ENCODE results near the gene B9D2.

B9D2 gene

DNA sequence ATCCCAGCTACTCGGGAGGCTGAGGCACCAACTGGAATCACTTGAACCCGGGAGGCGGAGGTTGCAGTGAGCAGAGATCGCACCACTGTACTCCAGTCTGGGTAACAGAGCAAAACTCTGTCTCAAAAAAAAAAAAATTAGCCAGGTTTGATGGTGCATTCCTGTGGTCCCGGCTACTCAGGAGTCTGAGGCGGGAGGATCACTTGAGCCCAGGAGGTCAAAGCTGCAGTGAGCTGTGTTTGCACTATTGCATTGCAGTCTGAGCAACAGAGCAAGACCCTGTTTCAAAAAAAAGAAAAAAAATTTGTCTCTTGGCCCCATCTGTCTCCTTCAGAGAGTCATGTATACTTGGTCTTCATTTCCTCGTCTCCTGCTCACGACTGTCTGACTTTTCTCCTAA, 52.3 kb downstream of the B9D2 start (continued):
- TF ChIP-seq, protein P1, sequence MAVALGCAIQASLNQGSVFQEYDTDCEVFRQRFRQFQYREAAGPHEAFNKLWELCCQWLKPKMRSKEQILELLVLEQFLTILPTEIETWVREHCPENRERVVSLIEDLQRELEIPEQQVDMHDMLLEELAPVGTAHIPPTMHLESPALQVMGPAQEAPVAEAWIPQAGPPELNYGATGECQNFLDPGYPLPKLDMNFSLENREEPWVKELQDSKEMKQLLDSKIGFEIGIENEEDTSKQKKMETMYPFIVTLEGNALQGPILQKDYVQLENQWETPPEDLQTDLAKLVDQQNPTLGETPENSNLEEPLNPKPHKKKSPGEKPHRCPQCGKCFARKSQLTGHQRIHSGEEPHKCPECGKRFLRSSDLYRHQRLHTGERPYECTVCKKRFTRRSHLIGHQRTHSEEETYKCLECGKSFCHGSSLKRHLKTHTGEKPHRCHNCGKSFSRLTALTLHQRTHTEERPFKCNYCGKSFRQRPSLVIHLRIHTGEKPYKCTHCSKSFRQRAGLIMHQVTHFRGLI (tag by site-specific recombination; IDR thresholded peaks at IDR 0.05): no peak
- no peak for TF ChIP-seq ZNF138 (tag by site-specific recombination; IDR thresholded peaks at IDR 0.05; ENCODE audit: borderline replicate concordance)
- no peak for TF ChIP-seq ZBTB8A (tag by site-specific recombination; IDR thresholded peaks at IDR 0.05)
- TF ChIP-seq, protein P2, sequence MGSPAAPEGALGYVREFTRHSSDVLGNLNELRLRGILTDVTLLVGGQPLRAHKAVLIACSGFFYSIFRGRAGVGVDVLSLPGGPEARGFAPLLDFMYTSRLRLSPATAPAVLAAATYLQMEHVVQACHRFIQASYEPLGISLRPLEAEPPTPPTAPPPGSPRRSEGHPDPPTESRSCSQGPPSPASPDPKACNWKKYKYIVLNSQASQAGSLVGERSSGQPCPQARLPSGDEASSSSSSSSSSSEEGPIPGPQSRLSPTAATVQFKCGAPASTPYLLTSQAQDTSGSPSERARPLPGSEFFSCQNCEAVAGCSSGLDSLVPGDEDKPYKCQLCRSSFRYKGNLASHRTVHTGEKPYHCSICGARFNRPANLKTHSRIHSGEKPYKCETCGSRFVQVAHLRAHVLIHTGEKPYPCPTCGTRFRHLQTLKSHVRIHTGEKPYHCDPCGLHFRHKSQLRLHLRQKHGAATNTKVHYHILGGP (tag by site-specific recombination; IDR thresholded peaks at IDR 0.05): no peak
- no peak for TF ChIP-seq ZNF184 (tag by site-specific recombination; IDR thresholded peaks at IDR 0.05)

DNA sequence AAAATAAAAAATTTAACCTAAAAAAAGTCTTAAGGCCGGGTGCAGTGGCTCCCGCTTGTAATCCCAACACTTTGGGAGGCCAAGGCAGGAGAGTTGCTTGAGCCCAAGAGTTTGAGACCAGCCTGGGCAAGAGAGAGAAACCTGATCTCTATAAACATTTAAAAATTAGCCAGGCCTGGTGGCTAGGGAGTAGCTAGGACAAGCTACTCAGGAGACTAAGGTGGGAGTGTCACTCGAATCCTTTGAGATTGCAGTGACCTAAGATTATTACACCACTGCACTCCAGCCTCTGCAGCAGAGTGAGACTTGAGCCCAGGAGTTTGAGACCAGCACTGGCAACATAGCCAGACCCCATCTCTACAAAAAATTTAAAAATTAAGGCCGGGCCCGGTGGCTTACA, 52.9 kb downstream of the B9D2 start:
- H3K36me3 ChIP-seq (ENCODE audit: control insufficient read depth in 2 of 2, insufficient read depth in 1 of 2, low read length in 2 of 2): peaks cover 54 to 66% of the 10 kb centered on the region in 2 experiments
- H3K4me3 ChIP-seq (ENCODE audit: low read depth, low read length): peak overlapping the region; percentile 77
- peaks cover 20% of the 10 kb centered on the region for H3K4me1 ChIP-seq (ENCODE audit: control insufficient read depth, insufficient read depth, low read length)
- no peak; the same call in 1 of the 2 replicates for TF ChIP-seq WT1 (tag by site-specific recombination; IDR thresholded peaks at IDR 0.05)
- no peak for TF ChIP-seq ZNF274 (IDR thresholded peaks at IDR 0.05; ENCODE audit: low read length)
- no peak for TF ChIP-seq ZNF274 (tag by site-specific recombination; IDR thresholded peaks at IDR 0.05; ENCODE audit: borderline replicate concordance)
- peak; percentile 93 for TF ChIP-seq ZNF394 (tag by site-specific recombination; IDR thresholded peaks at IDR 0.05; ENCODE audit: borderline replicate concordance)
- ChIA-PET POLR2A (interaction anchor here (1.4 to 2.1 kb wide), 4 partner anchors 14 to 53 kb away, joined by 4 to 9 read pairs (median 6); partner anchors contain the start of gene B9D2), CTCF (interaction anchor here (0.7 to 1.9 kb wide), 8 partner anchors 11 to 507 kb away, joined by 3 to 6 read pairs (median 4); no protein-coding TSS in a partner anchor)
- H3K27ac ChIP-seq (ENCODE audit: extremely low read depth, low read depth, low read length): peak overlapping the region; percentile 98
- H3K9me3 ChIP-seq (ENCODE audit: control insufficient read depth, insufficient read depth, low read depth, low read length): no peaks in the 10 kb centered on the region

DNA sequence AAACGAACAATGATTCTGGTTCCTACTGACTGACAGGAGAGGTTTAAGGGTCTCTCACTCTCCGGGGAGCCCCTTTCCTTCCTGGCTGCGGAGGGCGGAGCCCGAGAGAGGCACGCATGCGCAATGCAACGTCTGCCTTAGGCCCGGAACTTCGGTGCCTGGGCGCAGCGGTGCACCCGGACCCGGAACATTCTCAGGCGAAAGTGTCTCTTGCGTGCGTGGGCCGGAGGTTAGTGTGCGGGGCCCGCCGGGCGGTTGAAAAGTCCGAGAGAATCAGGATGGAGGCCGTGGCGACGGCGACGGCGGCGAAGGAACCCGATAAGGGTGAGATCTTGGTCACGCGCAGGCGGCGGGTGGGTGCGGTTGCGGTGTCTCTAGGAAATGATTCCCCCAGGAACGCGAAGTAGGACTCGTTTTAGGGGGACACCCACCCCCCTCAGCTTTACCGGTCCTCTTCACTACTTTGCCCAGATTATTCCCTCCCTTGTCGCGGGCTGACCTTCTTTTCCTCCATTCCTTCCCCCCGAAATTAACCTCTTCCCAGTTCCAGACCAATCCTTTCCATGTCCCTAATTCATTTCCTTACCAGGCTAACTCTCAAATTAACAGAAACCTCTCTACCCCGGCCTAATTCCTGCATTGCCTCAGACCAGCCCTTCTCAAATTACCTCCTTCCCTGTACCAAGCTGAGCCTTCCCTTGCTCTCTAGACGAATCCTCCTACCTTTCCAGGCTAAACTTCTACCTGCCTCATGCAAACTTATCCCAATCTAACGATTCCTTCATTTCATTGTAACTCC, 53.7 kb downstream of the B9D2 start, which contains the start of gene CCDC97:
TSS of gene CCDC97 (plus strand) at position 140 of the 799 bp plus-strand sequence. CDS start at position 279, 139 bp downstream.
- H3K27ac ChIP-seq (ENCODE audit: extremely low read depth, low read depth, low read length): peak within 1 kb of the TSS; percentile 98
- H3K4me1 ChIP-seq (ENCODE audit: control insufficient read depth, insufficient read depth, low read length): peaks cover 20% of the 10 kb centered on the region
- peak within 1 kb of the TSS; percentile 77 for H3K4me3 ChIP-seq (ENCODE audit: low read depth, low read length)
- H3K36me3 ChIP-seq (ENCODE audit: control insufficient read depth in 2 of 2, insufficient read depth in 1 of 2, low read length in 2 of 2): peaks cover 56 to 66% of the 10 kb centered on the region in 2 experiments
- POLR2A ChIA-PET: interaction anchor here (0.8 to 2.1 kb wide), 6 partner anchors 15 to 126 kb away, joined by 3 to 9 read pairs (median 4); partner anchors contain the start of genes B9D2 and HNRNPUL1
- H3K9me3 ChIP-seq (ENCODE audit: control insufficient read depth, insufficient read depth, low read depth, low read length): no peaks in the 10 kb centered on the region
- CTCF ChIA-PET: interaction anchor here (0.6 to 1.9 kb wide), 10 partner anchors 11 to 652 kb away, joined by 3 to 6 read pairs (median 4); no protein-coding TSS in a partner anchor
- TF ChIP-seq ZNF37A (tag by site-specific recombination; IDR thresholded peaks at IDR 0.05) (no peak), SCRT2 (tag by site-specific recombination; IDR thresholded peaks at IDR 0.05) (peak; percentile 72), ZNF114 (tag by site-specific recombination; IDR thresholded peaks at IDR 0.05) (no peak), GLI4 (tag by site-specific recombination; IDR thresholded peaks at IDR 0.05) (peak; percentile 99), ZNF701 (tag by site-specific recombination; IDR thresholded peaks at IDR 0.05) (peak; percentile 78; the same call in 1 of the 2 replicates), ZNF510 (tag by site-specific recombination; IDR thresholded peaks at IDR 0.05; ENCODE audit: insufficient replicate concordance) (no peak), OSR2 (tag by site-specific recombination; IDR thresholded peaks at IDR 0.05) (peak; percentile 49), MEIS1 (CRISPR knock-in tag; IDR thresholded peaks at IDR 0.05; ENCODE audit: borderline replicate concordance) (no peak), EGR2 (tag by site-specific recombination; IDR thresholded peaks at IDR 0.05; ENCODE audit: low read depth) (peak; percentile 94), ZNF791 (tag by site-specific recombination; IDR thresholded peaks at IDR 0.05) (peak; percentile 68; the same call in 1 of the 2 replicates), OVOL3 (tag by site-specific recombination; IDR thresholded peaks at IDR 0.05) (peak; percentile 97)
- TF ChIP-seq, protein P3, sequence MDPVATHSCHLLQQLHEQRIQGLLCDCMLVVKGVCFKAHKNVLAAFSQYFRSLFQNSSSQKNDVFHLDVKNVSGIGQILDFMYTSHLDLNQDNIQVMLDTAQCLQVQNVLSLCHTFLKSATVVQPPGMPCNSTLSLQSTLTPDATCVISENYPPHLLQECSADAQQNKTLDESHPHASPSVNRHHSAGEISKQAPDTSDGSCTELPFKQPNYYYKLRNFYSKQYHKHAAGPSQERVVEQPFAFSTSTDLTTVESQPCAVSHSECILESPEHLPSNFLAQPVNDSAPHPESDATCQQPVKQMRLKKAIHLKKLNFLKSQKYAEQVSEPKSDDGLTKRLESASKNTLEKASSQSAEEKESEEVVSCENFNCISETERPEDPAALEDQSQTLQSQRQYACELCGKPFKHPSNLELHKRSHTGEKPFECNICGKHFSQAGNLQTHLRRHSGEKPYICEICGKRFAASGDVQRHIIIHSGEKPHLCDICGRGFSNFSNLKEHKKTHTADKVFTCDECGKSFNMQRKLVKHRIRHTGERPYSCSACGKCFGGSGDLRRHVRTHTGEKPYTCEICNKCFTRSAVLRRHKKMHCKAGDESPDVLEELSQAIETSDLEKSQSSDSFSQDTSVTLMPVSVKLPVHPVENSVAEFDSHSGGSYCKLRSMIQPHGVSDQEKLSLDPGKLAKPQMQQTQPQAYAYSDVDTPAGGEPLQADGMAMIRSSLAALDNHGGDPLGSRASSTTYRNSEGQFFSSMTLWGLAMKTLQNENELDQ (tag by site-specific recombination; IDR thresholded peaks at IDR 0.05; ENCODE audit: low read depth): peak; percentile 60; the same call in 1 of the 2 replicates
- TF ChIP-seq, protein P4, sequence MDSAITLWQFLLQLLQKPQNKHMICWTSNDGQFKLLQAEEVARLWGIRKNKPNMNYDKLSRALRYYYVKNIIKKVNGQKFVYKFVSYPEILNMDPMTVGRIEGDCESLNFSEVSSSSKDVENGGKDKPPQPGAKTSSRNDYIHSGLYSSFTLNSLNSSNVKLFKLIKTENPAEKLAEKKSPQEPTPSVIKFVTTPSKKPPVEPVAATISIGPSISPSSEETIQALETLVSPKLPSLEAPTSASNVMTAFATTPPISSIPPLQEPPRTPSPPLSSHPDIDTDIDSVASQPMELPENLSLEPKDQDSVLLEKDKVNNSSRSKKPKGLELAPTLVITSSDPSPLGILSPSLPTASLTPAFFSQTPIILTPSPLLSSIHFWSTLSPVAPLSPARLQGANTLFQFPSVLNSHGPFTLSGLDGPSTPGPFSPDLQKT (IDR thresholded peaks at IDR 0.05; ENCODE audit: borderline replicate concordance, low read depth, low read length): no peak
- TF ChIP-seq, protein P2 (tag by site-specific recombination; IDR thresholded peaks at IDR 0.05): peak; percentile 71
- TF ChIP-seq, protein P5, sequence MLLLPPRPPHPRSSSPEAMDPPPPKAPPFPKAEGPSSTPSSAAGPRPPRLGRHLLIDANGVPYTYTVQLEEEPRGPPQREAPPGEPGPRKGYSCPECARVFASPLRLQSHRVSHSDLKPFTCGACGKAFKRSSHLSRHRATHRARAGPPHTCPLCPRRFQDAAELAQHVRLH (tag by site-specific recombination; IDR thresholded peaks at IDR 0.05): peak; percentile 99
